AML-193 (cell line): Measurements from ENCODE around the gene MAP3K6.

Experiments
- DNase-seq, 2 experiments: peaks; one replicate each; lab custom pipeline; 2025; lab: John Stamatoyannopoulos, UW

MAP3K6 gene

DNA sequence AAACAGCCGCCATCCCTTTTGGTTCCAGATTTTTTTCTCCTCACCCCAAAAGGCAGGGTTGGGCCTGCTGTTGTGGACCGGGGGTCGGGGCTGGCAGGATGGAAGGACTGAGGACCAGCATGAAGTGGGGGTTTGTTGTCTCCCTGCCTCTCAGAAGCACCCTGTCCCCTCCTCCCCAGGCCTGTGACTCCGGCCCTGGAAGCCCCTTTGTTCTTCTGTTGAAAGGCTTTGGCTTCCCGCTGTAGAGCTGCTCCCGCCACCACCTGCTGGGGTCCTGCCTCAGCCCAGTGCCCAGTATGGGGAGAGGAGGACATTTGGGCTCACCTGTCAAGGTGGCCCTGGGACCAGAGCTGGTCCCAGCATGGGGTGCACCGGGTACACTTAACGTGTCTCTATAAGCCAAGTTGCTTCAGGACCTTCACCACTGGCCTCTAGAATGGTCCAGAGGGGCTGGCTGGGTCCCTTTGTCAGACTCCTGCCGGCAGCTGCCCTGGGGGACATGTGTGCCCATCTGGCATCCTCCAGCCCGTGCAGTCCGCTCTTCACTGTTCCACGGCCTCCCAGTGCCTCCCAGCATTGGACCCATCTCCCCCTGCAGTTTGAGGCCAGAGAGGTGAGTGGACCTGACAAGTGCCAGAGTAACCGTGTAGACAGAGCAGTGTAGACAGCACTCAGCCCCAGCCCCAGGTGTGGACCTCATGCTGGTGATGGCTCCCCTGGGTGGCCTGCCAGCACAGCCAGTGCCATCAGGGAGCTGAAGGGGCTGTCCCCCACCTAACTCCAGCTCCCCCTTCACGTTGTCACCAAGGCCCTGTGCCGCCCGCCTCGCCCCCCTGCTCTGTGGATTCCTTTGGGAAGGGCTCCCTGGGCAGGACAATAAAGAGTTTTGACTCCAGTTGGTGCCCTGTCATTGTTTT is 31.0 kb downstream of the MAP3K6 start:
- no peak for DNase-seq

DNA sequence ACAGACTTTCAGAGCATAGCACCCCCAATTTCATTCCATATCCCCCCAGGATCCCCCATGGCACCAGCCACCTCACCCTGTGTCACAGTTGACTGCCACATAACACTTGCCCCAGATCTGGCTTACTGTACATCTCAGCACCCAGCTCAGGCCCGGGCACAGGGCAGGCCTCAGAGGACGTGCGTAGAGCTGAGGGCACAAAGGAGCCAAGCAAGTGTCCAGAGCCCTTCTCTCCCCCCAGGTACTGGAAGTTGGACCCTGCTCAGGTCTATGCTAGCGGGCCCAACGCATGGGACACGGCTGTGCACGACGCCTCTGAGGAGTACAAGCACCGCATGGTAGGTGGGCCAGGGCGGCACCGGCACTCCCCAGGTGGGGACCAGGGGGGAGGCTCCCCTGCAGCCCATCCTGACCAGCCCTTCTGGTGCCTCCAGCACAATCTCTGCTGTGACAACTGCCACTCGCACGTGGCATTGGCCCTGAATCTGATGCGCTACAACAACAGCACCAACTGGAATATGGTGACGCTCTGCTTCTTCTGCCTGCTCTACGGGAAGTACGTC is 33.0 kb downstream of the MAP3K6 start:
- no peak for DNase-seq

DNA sequence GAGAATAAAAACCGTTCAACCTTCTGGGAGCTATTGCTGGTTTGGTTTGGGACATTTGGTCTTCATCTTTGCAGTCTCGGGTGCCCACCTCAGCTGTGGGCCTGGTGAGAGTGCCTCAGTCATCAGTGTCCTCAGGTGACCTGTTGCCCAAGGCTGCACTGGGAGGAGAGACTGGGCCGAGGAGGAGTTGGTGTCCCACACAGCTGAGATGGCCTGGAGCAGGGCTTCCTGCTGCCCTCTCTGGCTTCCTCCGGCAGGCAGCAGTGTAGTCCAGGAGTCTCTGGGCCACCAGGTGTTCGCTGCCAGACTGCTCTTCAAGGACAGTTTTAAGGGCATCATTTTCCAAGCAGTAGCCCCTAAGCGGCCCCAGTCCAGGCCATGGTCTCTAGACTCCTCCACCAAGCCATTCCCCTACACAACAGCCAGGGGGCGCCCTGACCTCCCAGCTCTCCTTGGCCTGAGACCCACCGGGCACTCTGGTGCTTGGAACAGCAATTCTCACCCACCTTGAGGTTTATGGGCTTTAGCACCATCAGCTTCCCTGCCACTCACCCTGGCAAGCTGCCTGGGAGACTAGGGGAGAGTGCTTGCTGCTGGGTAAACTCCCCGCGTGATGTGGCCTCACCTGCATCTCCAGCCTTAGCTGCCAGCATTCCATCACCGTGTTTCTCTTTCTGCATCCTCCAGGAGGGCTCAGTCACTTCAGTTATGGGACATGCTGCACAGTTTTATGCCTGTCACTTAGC is 34.1 kb downstream of the MAP3K6 start:
- peak; percentile 17 to 21 for DNase-seq

DNA sequence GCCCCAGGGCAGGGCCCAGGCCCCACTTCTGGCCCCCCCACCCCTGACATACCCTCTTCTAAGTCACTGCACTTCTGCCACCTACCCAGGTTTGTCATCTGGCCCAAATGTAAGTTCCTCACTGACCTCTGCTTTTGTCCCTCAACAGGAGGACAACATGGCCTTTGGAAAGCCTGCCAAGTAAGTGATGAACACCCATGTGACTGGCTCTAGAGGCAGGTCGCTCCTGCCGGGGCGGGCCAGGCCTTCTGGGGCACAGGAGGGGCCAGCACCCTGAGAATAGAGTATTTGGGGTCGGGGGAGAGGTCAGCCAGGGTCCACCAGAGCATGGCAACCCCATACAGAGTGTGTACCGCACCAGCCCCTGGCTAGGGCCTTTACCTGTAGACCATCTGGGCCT is 34.8 kb downstream of the MAP3K6 start:
- no peak for DNase-seq

DNA sequence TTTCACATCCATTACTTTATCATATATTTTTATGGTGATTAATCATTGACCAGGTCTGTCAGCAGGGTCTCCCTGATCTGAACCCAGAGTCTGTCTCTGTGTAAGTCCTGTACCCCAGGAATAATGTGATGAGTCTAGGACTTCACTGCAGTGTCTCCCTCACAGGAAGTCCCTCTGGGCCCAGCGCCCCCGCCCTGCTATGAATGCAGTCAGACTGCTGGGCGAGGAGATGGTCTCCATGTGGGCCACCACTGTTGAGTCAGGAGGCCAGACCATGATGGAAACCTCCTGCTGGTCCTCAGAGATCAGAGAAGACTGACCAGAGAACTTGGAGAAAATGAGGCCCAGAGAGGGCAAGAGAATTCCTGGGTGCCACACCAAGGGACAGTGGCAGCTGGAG is 35.3 kb downstream of the MAP3K6 start:
- DNase-seq = no peak

DNA sequence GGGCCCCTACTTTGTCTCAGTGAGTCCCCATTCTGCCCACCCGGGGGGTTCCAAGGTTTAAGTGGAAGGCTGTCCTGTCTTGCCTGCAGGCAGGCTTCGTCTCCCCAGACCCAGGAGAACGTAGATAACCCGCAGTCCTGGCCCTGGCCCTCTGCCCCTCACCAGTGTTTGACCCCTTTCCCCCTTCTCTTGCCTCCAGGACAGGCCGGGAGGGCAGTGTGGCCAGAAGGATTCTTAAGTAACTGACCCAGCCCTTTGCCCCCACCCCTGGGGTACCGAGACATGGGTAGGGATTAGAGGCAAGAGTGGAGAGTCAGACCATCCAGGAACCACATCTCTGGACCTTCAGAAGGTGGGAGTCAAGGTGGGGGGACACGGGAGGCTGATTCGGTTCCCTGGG is 36.0 kb downstream of the MAP3K6 start:
- no peak for DNase-seq

DNA sequence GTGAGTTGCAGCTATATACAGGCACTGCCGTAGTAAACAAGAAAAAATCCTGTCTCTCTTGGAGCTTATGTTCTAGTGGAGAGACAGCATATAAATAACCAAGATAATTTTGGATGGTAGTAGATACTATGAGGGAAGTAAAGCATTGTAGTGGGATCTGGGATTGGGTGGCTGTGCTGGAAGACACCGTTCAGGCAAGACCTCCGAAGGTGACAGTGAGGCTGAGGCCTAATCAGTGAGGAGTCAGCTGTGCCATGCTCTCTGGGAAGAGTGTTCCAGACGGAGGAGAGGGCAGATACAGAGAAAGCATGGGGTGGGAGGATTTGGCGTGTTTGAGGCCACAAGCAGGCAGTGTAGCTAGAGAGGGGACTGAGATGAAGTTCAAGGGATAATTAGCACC is 38.8 kb downstream of the MAP3K6 start:
- DNase-seq = no peak

DNA sequence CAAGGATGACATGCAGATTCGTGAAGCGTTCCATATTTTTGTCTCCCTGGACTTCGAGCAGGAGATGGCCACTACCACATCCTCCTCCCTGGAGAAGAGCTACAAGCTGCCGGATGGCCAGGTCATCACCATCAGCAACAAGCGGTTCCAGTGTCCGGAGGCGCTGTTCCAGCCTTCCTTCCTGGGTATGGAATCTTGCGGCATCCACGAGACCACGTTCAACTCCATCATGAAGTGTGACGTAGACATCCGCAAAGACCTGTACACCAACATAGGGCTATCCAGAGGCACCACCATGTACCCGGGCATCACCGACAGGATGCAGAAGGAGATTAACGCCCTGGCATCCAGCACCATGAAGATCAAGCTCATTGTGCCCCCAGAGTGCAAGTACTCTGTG is 41.5 kb downstream of the MAP3K6 start:
- no peak for DNase-seq

DNA sequence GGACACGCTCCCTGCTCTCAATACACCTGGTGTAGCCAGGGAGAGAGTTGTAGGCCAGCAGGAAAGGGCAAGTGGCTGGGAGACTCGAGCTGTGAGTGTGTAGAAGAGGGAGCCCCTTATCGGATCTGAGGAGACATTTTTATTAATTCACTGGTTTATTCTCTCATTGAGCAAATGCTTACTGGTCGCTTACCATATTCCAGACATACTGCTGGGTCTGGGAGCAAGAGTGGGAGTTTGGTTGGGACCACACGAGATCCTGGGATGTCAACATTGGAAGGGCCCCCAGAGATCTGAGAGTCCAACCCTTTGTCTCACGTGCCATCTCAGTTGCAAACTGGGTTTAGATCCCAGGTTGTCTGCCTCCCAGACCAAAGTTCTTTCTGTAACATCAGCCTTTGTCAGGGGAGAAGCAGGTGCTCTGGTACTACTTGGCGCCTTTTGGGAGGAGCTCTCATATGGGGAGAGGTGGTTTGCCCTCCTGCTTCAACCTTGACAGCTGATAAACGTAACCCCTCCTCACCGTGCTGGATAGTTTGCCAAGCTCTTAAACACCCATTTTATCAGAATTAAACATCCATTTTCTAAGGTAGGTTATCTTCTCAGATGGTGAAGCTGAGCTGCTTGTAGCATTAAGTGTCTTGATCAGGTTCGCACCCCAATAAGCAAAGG is 44.1 kb downstream of the MAP3K6 start:
- DNase-seq = no peak

DNA sequence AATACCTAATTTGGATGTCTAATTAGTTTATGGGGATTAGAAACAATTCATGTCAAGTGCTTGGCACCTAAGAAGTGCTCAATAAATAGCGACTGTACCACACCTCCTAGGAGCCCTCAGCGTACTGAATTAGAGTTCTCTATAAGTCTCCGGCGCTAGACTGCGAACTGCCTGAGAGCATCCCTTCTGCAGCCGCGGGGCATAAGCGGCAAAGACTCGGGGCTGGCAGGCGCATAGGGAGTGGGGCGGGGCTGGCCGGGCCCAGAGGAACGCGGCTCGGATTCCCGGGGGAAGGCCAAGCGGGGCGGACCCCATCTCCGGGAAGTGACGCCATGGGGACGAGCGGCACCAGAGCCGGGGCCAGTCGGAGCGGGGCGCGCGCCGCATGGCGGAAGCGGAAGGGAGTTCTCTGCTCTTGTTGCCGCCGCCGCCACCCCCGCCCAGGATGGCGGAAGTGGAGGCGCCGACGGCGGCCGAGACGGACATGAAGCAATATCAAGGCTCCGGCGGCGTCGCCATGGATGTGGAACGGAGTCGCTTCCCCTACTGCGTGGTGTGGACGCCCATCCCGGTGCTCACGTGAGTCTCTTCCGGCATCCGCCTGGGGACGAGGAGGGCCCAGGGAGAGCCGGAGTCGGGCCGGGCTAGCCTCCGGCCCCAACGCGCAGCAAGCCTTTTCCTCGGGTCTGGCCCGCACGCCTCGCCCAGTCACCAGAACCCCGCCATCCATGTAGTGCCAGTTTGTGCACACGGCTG is 44.8 kb downstream of the MAP3K6 start, which contains the start of gene TMEM222:
TSS of gene TMEM222 (plus strand) at position 351 of the 756 bp plus-strand sequence. CDS start at position 386, 35 bp downstream.
- DNase-seq = peak; percentile 92 to 94

DNA sequence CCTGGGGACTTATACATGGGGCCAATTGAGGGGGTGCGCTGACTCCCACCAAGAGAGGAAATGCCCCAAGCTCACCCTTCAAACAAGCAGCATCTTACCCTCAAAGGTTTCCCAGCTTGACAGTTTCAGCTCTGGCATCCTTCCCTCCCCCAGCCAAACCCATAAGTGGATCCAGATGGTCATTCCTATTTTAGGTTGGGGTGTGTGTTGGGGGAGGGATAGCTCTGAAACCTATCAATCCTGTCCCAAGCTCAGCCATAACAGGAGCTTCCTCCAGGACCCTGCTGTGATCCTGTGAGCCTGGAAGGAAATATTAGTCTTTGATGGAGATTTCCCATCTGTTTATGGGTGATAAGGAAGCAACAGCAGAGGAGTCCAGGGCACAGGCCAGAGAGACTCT is 48.2 kb downstream of the MAP3K6 start:
- no peak for DNase-seq

DNA sequence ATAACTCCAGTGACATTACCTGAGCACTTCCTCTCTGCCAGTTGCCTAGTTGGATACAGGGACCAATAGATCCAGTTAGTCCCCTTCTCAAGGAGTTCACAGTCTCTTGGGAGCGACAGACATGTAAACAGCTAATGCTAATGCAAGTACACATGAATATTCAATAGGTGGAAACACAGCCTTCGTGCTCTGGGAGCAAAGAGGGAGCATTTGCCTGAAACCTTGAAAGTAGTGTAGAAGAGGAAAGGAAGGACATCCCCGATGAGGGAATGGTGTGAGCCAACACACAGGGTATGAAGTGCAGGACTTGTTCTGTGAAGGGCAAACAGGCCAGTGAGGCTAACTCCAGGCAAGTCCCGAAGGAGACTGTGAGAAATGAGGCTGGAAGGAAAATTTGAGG is 48.6 kb downstream of the MAP3K6 start:
- no peak for DNase-seq

DNA sequence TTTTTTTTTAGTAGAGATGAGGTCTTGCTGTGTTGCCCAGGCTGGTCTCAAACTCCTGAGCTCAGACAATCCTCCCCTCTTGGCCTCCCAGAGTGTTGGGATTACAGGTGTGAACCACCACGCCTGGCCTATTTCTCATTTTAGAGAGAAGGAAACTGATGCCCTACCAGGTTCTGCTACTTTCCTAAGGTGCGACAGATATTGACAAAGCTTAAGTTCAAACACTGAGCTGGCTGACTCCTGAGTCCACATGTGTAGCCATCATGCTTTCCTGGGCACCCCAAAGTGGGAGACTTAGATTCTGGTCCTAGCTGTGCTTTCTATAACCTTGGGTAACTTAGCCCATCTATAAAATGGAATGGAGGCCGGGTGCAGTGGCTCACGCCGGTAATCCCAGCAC is 49.9 kb downstream of the MAP3K6 start:
- no peak for DNase-seq

DNA sequence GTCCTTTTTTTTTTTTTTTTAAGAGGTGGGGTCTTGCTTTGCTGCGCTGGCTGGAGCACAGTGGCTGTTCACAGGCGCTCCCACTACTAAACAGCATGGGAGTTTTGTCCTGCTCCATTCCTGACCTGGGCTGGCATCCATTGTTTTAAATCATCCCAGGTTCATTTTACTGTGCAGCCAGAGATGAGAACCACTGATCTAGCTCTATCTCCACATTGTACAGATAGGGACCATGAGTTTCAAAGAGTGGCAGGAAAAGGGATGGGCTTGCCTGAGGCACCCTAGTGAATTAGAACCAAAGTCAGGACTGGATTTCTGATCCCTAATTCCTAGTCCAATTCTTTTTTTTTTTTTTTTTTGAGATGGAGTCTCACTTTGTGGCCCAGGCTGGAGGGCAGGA is 52.0 kb downstream of the MAP3K6 start:
- no peak for DNase-seq

DNA sequence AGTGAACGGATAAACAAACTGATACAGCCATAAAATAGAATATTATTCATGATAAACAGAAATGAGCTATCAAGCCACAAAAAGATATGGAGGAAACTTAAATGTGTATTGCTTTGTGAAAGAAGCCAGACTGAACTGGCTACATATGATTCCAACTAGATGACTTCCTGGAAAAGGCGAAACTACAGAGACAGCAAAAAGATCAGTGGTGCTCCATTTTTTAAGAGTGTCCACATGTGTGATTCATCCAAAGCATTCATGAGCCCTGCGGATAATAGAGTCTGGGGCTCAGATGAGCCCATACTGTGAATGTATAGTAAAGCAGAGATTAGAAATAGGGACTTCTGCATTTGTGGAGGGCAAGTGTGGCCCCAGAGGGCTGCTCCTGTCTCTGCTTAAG is 52.6 kb downstream of the MAP3K6 start:
- no peak for DNase-seq

DNA sequence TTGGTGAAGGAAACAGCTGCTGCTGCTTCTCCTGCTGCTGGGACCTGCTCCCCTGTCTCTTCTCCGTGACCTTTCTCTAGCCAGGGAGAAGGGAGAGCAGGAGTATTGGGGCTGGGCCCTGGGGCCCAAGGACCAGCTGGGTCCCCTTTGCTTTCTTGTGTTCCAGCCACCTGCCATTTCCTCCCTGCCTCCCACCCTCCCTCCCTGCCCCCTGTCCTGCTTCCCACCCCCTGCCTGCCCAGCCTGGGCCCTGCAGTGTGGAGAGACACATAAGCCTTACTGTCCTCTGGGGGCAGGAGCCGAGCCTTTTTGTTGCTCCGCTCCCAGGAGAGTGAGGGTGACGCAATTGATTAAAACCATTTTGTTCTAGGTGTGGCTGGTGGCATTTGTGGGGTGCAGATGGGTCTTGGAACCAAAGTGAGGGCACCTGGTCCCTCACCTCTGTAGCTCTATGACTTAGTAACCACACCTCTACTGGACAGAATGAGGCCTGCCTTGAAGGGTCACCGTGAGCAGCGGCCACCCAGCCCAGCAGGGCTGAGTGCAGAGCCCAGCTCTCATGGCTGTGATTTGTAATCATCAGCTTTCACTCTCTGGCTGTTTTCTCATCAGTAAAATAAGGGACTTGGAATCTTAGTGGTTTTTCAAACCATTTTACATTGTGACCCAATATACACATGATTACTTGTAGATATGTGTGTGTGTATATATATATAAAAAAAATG is 58.7 kb downstream of the MAP3K6 start:
- DNase-seq = no peak

DNA sequence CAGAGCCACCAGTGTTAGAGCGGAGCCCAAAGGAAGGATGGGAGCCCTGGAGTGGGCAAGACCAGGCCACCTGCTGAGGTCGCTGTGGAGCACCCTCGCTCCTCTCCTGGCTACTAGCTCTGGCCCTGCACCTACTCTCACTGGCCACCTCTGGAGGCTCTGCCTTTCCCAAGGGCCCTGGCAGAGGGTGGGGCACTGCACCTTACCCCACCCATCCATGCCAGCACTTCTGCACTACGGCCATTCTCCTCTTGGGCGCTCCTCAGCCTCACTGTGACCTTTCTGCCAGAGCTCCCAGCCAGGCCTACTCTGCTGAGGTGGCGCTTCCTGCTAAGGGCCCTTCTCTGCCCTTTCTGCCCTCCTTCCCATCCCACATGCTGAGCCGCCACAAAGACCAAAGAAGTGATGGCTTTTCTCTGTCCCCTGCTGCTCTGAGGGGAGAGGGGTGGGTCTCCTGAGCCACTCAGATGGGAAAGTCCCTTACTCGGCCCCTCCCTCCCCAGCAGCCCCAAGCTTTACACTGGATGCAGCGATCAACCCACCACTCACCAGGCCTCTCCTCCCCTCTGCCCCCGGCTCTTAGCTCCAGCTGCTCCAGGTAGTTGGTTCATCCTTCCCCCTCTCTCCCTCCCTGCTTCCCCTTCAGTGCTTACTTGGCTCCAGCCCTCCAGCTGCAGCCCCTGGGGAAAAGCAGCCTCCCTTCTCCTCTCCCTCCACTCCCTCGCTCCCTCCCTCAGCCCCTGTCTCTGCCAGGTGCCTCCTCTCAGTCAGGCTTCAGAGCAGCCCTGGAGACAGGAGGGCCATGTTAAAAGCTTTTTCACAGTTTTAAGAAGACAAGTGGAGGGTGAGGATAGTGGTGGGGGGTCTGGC is 59.6 kb downstream of the MAP3K6 start:
- no peak for DNase-seq

DNA sequence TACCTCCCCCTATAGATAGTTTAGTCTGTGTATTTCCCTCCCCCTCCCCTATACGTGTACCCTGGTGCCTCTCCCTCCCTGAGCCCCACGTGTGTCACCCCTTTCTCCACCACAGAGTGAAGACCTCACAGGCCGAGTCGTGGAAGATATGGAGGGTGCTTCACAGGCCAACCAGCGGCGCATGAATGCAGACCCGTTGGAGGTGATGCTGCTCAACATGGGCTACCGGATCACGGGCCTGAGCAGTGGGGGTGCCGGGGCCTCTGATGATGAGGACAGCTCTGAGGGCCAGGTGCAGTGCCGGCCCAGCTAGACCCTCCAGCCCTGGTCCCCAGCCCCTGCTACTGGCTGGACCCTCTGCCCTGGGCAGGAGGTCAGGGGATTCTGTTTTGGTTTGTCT is 60.7 kb downstream of the MAP3K6 start:
- DNase-seq = no peak
